ENCODE results near the gene RCE1.

RCE1 gene

DNA sequence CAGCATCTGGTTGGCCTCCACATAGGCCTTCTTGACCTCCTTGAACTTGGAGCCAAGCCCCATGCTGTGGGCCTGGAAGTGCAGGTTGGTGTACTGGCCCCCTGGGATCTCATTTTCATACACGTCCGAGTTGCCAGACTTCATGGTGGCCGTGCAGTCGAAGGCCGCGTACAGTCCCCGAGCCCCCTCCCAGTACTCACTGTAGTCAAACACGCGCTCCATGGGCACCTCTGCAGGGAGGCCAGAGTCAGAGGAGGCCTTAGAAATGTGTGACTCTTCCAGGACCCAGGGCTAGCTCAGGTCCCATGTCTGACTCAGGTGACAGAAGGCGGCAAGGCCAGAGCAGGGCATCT is 7.0 kb downstream of the RCE1 start:
- no peak; the same call in 2 of the 3 replicates for ATAC-seq
- TF ChIP-seq BACH2 (CRISPR knock-in tag; IDR thresholded peaks at IDR 0.05; ENCODE audit: borderline replicate concordance) (no peak), ZNF565 (CRISPR knock-in tag; conservative IDR thresholded peaks at IDR 0.05; ENCODE audit: low read depth) (no peak), GLIS3 (CRISPR knock-in tag; IDR thresholded peaks at IDR 0.05) (no peak), OSR1 (CRISPR knock-in tag; IDR thresholded peaks at IDR 0.05) (no peak), ZFP30 (CRISPR knock-in tag; IDR thresholded peaks at IDR 0.05) (no peak), ESRRG (CRISPR knock-in tag; IDR thresholded peaks at IDR 0.05) (no peak), ZNF8 (CRISPR knock-in tag; IDR thresholded peaks at IDR 0.05) (no peak)
- TF ChIP-seq, protein P1, sequence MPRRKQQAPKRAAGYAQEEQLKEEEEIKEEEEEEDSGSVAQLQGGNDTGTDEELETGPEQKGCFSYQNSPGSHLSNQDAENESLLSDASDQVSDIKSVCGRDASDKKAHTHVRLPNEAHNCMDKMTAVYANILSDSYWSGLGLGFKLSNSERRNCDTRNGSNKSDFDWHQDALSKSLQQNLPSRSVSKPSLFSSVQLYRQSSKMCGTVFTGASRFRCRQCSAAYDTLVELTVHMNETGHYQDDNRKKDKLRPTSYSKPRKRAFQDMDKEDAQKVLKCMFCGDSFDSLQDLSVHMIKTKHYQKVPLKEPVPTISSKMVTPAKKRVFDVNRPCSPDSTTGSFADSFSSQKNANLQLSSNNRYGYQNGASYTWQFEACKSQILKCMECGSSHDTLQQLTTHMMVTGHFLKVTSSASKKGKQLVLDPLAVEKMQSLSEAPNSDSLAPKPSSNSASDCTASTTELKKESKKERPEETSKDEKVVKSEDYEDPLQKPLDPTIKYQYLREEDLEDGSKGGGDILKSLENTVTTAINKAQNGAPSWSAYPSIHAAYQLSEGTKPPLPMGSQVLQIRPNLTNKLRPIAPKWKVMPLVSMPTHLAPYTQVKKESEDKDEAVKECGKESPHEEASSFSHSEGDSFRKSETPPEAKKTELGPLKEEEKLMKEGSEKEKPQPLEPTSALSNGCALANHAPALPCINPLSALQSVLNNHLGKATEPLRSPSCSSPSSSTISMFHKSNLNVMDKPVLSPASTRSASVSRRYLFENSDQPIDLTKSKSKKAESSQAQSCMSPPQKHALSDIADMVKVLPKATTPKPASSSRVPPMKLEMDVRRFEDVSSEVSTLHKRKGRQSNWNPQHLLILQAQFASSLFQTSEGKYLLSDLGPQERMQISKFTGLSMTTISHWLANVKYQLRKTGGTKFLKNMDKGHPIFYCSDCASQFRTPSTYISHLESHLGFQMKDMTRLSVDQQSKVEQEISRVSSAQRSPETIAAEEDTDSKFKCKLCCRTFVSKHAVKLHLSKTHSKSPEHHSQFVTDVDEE (CRISPR knock-in tag; IDR thresholded peaks at IDR 0.05), result no peak

DNA sequence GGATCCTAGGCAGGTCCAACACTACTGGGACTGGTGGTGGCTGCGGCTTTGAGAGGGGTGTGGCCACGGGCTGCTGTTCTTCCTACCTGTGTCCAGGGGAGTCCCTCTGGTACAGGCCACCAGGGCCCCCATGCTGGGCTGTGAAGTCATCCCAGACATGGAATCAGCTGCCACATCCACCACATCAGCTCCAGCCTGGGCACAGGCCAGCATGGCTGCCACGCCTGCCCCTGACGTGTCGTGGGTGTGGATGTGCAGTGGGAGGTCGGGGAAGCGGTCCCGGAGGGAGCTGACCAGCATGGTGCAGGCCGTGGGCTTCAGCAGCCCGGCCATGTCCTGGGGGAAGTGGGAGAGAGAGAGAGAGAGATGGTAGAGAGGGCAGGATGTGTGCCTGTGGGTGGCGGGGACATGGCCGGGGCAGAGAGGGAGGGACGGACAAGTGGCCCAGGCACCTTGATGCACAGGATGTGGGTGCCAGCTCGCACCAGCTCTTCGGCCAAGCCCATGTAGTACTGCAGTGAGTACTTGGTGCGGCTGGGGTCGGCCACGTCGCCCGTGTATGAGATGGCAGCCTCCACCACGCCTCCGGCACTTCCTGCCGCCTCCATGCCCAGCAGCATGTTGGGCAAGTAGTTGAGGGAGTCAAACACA is 7.5 kb downstream of the RCE1 start:
- TF ChIP-seq TCF4 (CRISPR knock-in tag; IDR thresholded peaks at IDR 0.05; ENCODE audit: borderline replicate concordance) (no peak), RARB (CRISPR knock-in tag; IDR thresholded peaks at IDR 0.05) (no peak), ZNF8 (CRISPR knock-in tag; IDR thresholded peaks at IDR 0.05) (no peak), ARNTL (CRISPR knock-in tag; IDR thresholded peaks at IDR 0.05; ENCODE audit: borderline replicate concordance, low read depth) (no peak), PPARA (CRISPR knock-in tag; IDR thresholded peaks at IDR 0.05; ENCODE audit: borderline replicate concordance) (no peak), SNAI2 (CRISPR knock-in tag; IDR thresholded peaks at IDR 0.05) (no peak), ESRRG (CRISPR knock-in tag; IDR thresholded peaks at IDR 0.05) (no peak), OSR1 (CRISPR knock-in tag; IDR thresholded peaks at IDR 0.05) (no peak), CSDC2 (CRISPR knock-in tag; IDR thresholded peaks at IDR 0.05) (no peak), ZNF565 (CRISPR knock-in tag; conservative IDR thresholded peaks at IDR 0.05; ENCODE audit: low read depth) (no peak), CREB5 (CRISPR knock-in tag; IDR thresholded peaks at IDR 0.05; ENCODE audit: low read depth) (no peak), ZFP3 (CRISPR knock-in tag; IDR thresholded peaks at IDR 0.05) (no peak), ZFP30 (CRISPR knock-in tag; IDR thresholded peaks at IDR 0.05) (no peak), ZNF70 (CRISPR knock-in tag; IDR thresholded peaks at IDR 0.05) (no peak), TOX (CRISPR knock-in tag; IDR thresholded peaks at IDR 0.05; ENCODE audit: borderline replicate concordance) (no peak)
- TF ChIP-seq, protein P2, sequence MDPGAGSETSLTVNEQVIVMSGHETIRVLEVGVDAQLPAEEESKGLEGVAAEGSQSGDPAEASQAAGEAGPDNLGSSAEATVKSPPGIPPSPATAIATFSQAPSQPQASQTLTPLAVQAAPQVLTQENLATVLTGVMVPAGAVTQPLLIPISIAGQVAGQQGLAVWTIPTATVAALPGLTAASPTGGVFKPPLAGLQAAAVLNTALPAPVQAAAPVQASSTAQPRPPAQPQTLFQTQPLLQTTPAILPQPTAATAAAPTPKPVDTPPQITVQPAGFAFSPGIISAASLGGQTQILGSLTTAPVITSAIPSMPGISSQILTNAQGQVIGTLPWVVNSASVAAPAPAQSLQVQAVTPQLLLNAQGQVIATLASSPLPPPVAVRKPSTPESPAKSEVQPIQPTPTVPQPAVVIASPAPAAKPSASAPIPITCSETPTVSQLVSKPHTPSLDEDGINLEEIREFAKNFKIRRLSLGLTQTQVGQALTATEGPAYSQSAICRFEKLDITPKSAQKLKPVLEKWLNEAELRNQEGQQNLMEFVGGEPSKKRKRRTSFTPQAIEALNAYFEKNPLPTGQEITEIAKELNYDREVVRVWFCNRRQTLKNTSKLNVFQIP (CRISPR knock-in tag; IDR thresholded peaks at IDR 0.05; ENCODE audit: borderline replicate concordance, low read depth), result no peak
- TF ChIP-seq, protein P1 (CRISPR knock-in tag; IDR thresholded peaks at IDR 0.05), result no peak
- TF ChIP-seq, protein P3, sequence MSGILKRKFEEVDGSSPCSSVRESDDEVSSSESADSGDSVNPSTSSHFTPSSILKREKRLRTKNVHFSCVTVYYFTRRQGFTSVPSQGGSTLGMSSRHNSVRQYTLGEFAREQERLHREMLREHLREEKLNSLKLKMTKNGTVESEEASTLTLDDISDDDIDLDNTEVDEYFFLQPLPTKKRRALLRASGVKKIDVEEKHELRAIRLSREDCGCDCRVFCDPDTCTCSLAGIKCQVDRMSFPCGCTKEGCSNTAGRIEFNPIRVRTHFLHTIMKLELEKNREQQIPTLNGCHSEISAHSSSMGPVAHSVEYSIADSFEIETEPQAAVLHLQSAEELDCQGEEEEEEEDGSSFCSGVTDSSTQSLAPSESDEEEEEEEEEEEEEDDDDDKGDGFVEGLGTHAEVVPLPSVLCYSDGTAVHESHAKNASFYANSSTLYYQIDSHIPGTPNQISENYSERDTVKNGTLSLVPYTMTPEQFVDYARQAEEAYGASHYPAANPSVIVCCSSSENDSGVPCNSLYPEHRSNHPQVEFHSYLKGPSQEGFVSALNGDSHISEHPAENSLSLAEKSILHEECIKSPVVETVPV (CRISPR knock-in tag; IDR thresholded peaks at IDR 0.05), result no peak
- TF ChIP-seq, protein P4, sequence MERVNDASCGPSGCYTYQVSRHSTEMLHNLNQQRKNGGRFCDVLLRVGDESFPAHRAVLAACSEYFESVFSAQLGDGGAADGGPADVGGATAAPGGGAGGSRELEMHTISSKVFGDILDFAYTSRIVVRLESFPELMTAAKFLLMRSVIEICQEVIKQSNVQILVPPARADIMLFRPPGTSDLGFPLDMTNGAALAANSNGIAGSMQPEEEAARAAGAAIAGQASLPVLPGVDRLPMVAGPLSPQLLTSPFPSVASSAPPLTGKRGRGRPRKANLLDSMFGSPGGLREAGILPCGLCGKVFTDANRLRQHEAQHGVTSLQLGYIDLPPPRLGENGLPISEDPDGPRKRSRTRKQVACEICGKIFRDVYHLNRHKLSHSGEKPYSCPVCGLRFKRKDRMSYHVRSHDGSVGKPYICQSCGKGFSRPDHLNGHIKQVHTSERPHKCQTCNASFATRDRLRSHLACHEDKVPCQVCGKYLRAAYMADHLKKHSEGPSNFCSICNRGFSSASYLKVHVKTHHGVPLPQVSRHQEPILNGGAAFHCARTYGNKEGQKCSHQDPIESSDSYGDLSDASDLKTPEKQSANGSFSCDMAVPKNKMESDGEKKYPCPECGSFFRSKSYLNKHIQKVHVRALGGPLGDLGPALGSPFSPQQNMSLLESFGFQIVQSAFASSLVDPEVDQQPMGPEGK (CRISPR knock-in tag; IDR thresholded peaks at IDR 0.05; ENCODE audit: borderline replicate concordance), result no peak
- ATAC-seq, result no peak

Data from SK-N-SH treated with all-trans-retinoic acid at 6 μM for 48 hours (cell line).